ENCODE measurements around the gene TNFRSF18. TPM values are rescaled to one million over a fixed set of nuclear protein-coding genes. Genes with fewer than 3 reads are reported as not detected.
A peak's percentile ranks its signal among the peaks of the same experiment; 100 is the strongest.

Gene TNFRSF18
- total RNA-seq, 1 donor from 2014 or later, result not detected

DNA sequence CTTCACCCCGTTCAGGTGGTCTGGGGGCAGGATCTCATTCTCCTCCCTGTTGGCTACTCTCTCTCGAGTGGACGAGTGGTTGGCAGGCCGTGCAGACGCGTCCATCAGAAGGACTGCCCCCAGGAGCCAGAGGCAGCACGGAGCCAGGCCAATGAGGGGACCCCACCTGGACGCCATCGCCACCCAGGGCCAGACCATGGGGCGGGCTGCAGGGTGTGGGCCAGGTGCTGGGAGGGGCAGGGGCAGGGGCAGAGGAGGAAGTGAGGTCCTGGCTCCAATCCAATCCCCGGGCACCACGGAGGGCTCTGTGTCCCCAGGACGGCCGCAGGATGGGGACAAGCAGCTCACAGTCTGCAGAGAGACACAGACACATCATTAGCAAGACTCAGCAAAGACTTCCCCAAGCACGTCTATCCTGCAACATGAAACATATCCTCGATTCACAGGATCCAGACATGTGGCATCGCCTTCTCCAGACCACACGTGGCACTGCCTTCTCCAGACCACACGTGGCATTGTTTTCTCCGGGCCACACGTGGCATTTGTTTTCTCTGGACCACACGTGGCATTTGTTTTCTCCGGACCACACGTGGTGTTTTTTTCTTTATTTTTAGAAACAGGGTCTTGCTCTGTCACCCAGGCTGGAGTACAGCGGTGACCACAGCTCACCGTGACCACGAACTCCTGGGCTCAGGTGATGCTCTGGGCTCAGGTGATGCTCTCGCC, 22.4 kb upstream of the TNFRSF18 start:
- no peak for FAIRE-seq
- DNase-seq (ENCODE audit: low spot score in 2 of 2), result no peak

- FAIRE-seq (no peak), DNase-seq (ENCODE audit: low spot score in 2 of 2) (no peak)
Measured at GRCh38 chr1:1228187-1228586, 21.8 kb upstream of the TNFRSF18 start.

DNA sequence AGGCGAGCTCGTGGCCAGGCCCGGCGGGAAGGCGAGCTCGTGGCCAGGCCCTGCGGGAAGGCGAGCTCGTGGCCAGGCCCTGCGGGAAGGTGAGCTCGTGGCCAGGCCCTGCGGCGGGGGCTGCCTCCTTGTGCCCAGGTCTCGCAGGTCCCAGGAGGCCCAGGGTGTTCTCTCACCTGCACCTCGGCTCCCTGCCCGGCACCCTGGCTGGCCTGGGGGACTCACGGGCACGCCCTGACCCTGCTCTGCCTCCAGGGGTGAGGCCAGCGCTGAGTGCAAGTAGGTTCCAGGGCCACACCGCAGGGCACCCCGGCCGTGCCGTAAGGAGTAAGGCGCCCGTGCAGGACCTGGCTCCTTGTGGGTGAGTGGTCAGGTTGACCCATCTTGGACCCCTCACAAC, 21.0 kb upstream of the TNFRSF18 start:
- DNase-seq (ENCODE audit: low spot score in 2 of 2), result no peak
- no peak for FAIRE-seq

GRCh38 chr1:1226566-1227362, 20.4 kb upstream of the TNFRSF18 start:
- FAIRE-seq (no peak), DNase-seq (ENCODE audit: low spot score in 2 of 2) (no peak)

- FAIRE-seq (no peak), DNase-seq (ENCODE audit: low spot score in 2 of 2) (no peak)
Measured at GRCh38 chr1:1225913-1226312, 19.5 kb upstream of the TNFRSF18 start.

DNA sequence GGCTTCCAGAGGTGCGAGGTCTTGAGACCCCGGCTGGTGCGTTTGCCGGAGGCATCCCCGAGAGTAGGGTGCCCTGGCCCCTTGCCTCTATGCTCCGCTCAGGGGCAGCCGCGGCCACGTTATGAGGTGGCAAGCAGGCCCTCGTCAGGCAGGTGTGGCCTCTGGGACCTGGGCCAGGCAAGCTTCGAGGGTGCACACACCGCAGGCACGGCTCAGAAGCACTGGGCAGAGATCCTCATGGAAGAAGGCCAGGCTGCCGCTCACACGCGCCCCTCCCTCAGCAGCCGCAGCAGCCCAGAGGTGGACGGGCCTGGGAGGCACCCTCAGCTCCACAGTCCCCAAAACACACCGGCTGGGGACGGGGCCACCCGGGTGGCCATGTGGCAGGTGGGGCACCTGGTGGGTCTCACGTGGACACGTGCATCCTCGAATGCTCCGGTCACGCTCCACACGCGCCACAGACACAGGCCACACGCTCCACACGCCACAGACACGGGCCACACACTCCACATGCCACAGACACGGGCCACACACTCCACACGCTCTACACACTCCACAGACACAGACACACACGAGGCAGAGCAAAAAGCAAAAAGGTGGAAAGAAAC, 18.9 kb upstream of the TNFRSF18 start:
- DNase-seq (ENCODE audit: low spot score in 2 of 2) (no peak), FAIRE-seq (no peak)

- DNase-seq (ENCODE audit: low spot score in 2 of 2), result no peak
- FAIRE-seq, result no peak
Measured at GRCh38 chr1:1223891-1224290, 17.5 kb upstream of the TNFRSF18 start.

DNA sequence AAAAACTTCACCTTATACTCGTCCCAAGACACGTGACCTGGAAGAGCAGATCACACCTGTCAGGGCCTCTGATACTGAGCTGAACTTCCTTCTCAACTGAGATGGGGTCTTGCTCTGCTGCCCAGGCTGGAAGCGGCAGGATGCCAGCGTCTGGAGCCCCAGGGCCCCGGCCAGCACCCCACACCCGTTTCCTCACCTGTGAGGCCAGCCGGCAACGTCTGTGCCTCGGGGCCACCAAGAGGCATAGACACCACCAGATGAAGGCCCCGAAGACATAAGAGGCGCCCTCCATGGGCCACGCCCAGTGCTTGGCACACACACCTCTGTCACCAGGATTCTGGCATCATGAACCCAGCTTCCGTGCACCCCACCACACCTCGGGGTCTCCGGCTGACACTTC, 16.9 kb upstream of the TNFRSF18 start:
- FAIRE-seq (no peak), DNase-seq (ENCODE audit: low spot score in 2 of 2) (no peak)

DNA sequence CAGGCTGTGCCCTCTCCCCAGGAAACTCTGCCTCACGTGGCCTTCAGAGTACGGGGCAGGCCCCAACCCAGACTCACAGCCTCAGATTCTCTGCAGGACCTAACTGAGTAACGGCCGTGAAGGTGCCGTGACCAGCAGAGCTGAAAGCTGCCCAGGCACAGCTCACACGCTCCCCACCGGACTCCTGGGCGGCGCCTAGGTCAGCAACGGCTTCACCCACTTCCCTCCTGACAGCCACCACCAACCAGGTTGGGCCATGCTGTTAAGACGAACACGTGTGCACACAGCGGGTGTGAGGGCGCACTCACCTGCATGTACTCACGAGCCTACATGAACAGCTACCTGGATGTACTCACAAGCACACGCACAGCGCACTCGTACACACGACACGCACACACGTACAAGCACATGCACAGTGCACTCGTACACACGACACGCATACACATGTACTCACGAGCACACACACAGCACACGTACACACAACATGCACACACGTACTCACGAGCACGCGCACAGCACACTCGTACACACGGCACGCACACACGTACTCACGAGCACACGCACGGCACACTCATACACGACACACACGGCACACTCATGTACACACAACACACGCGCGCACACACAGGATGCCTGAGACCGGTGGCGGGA, 16.3 kb upstream of the TNFRSF18 start:
- no peak for FAIRE-seq

DNA sequence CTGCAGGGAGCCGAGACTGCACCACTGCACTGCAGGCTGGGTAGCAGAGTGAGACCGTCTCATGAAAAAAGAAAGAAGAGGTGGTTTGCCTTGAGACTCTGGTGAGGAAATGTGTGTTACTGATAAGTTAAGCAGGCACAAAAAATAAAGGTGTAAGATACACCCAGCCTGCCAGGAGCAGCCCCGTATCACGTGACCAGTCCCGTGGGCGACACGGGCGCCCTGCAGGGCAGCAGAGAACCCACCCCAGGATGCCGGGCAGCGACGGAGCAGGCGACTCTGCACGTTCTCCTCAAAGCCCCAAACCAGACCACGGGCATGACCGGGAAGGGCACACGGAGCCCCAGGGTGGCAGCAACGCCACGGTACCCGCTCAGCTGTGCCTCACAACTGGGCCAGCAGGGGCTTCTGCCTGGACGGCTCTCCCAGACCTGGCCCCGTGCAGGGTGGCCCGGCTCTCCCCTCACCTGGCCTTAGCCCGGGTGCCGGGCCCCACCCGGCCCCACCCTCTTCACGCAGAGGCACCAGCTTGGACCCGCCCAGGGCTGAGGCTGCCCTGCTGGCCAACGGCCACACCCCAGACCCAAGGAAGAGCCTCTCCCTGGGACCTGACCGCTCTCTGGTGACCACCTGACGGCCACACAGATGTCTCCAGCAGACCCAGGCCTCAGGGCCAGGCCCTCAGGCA, 15.6 kb upstream of the TNFRSF18 start:
- DNase-seq (ENCODE audit: low spot score in 2 of 2) (no peak), FAIRE-seq (no peak)

More for the DNA sequence above, 16.3 kb upstream of the TNFRSF18 start:
- DNase-seq (ENCODE audit: low spot score in 2 of 2), result no peak

DNA sequence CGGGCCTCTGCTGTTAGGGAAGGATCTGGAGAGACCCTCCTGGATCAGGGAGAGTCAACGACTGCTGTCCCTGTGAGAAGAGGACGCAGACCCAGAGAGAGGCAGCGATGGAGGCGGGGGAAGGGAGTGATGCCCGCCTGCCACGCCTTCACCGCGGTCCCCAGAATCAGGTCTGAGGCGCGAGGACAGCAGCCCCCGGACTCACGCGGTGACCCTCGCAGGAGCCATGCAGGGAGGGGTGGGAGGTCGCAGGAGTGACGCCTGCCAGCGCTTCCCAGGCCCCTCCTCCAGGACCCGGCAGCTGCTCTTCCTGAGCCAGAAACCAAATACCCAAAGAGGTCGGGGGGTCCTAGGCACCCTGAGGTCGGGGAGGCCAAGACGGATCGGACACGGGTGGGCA, 13.8 kb upstream of the TNFRSF18 start:
- FAIRE-seq (no peak), DNase-seq (ENCODE audit: low spot score in 2 of 2) (no peak)

GRCh38 chr1:1219341-1219740, 12.9 kb upstream of the TNFRSF18 start:
- no peak for DNase-seq (ENCODE audit: low spot score in 2 of 2)
- FAIRE-seq, result no peak

DNA sequence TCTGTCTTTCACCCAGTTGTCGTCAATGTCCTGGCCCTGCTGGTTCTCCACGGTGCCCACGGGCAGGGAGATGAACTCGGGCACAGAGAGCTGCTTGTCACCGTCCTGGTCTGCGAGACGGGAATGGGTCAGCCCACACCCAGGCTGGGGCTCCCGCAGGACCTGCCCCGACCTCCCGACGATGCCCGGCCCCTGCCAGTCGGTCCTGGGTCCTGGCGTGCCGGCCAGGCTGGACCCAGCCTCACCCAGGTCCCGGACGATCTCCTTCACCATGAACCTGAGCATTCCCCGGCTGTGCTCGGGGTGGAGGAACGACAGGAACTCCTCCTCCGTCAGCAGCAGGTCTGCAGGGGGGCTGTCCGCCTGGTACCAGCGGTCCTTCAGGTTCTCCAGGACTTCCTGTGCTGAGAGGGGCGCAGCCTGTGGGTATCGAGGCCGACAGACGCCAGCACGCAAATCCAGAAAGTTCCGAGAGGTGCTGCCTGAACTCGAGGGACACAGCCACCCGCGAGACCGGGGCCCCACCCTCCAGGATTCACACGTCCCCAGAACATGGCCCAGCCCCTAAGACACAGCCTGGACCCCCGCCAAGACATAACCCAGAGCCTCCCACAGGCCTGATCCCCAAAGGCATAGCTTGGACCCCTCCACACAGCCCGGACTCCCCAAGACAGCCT, 12.3 kb upstream of the TNFRSF18 start:
- DNase-seq (ENCODE audit: low spot score in 2 of 2), result no peak
- no peak for FAIRE-seq

DNA sequence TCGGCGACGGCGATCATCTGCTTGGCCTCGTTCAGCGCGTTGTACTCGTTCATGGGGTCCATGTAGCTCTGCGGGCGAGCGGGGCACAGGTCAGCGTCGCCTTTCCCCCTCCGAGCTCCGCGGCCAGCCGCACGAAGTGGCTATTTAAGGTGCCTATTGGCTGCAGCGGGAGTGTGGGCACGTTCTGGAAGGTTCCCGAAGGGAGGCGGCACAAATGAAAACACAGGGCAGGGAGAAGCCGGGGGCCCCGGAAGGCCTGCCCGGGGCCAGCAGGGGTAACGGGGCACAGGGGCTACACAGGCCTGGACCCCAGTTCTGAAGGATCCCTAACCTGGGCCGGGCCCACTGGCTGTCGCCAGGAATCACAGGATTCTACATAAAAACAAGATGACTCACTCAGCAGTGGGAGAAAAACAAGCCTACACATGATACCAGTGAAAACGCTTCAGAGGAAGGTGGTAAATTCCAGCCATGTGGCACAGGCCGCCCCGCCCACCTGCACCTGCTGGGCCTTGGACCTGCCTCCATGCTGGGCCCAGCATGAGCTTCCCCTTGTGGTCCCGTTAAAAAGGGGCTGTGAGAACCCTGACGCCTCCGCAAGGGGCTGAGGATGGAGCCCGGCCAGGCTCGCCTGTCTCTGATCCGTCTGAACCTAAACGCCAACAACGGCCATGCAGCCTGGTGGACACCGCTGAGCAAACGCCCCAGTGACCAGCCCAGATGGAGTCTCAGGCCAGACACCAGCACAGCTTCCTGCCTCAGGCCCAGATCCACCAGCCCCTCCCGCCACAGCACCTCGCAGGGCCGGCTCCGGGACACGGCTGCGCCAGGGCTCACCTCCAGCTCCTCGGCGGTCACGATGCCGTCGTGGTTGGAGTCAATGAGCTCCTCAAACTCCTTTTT, 11.5 kb upstream of the TNFRSF18 start:
- peak in 1 of 2 donors; percentile 75 for DNase-seq (ENCODE audit: low spot score in 2 of 2)
- no peak for FAIRE-seq

GRCh38 chr1:1216770-1217620, 10.6 kb upstream of the TNFRSF18 start:
- FAIRE-seq (no peak), DNase-seq (ENCODE audit: low spot score in 2 of 2) (no peak)

DNA sequence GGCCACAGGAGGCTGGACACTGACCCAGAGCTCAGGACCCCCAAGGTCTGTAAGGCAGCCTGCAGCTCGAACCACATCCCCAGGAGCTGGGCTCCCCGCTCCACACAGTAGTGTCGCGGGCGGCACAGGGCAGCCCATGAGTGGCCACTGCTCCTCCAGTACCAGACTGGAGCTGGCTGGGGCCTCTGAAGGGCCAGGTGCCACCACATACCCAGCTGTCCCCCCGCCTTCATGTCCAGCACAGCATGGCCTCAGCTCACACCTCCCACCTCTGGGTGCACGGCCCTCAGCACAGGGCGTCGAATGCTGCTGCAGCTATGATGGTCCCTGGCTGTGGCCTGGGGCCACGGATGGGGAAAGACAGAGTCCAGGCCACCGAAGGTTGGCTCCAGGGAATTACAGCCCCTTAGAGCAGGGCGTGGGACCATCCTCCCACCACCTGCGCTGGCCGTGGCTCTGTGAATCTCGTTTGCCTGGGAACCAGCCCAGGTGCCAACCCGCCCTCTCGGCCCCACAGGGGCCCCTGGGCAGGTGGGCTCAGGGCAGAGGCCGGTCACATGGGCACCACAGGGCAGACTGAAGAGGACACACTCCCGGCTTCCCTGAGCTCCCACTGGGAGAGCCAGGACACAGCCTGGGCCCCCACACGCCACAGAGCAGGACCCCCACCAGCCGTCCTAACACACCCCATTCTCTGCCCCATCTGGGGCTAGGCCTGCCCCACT, 9.7 kb upstream of the TNFRSF18 start:
- no peak for FAIRE-seq

DNA sequence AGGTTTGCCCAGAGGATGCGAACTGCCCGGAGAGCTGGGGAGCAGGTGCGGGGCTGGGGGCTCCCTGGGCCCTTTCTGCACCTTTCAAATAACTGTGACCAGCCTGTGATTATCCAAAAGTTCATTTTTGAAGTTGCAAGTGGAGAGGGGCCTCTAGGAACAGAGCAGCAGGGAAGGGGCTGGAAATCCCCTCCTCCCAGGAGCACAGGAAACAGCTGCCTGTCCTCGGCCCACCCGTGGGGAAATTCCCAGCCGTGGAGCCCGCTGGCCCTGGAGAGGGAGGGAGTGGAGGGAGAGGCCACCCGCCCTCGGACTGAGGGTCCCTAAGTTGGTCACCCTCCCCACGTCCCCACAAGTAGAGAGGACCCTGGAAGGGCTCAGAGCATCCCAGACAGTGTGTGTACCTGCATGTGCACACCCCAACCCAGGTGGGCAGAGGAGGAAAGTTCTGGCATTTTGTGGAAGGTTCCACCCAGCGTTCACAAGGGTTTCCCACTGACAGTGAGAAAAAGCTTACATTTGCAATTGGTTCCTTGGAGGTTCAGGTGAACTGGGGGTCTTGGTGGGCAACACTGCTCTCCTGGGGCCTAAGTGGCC, 8.8 kb upstream of the TNFRSF18 start:
- FAIRE-seq (no peak), DNase-seq (ENCODE audit: low spot score in 2 of 2) (no peak)

More for the DNA sequence above, 9.7 kb upstream of the TNFRSF18 start:
- no peak for DNase-seq (ENCODE audit: low spot score in 2 of 2)
